ENCODE measurements around the gene LGALS8. TPM values are rescaled to one million over a fixed set of nuclear protein-coding genes. Genes with fewer than 3 reads are reported as not detected.

Gene LGALS8
- total and polyA plus RNA-seq, 2 donors (not counting 1 experiment from before 2014, with no cell fraction given): 38.0 to 67.0 TPM

- H3K4me3 Mint-ChIP-seq: no peak overlapping the region
- TF ChIP-seq EZH2 (IDR thresholded peaks at IDR 0.05; ENCODE audit: borderline replicate concordance, insufficient read depth, low read depth, low read length, poor library complexity, severe bottlenecking): no peak
- TF ChIP-seq, protein P1, sequence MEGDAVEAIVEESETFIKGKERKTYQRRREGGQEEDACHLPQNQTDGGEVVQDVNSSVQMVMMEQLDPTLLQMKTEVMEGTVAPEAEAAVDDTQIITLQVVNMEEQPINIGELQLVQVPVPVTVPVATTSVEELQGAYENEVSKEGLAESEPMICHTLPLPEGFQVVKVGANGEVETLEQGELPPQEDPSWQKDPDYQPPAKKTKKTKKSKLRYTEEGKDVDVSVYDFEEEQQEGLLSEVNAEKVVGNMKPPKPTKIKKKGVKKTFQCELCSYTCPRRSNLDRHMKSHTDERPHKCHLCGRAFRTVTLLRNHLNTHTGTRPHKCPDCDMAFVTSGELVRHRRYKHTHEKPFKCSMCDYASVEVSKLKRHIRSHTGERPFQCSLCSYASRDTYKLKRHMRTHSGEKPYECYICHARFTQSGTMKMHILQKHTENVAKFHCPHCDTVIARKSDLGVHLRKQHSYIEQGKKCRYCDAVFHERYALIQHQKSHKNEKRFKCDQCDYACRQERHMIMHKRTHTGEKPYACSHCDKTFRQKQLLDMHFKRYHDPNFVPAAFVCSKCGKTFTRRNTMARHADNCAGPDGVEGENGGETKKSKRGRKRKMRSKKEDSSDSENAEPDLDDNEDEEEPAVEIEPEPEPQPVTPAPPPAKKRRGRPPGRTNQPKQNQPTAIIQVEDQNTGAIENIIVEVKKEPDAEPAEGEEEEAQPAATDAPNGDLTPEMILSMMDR (IDR thresholded peaks at IDR 0.05): no peak
- intact Hi-C loops (cut with micrococcal nuclease): no loop called here
- Histone ChIP-seq H3K27me3 (replicated peaks in 1 of 4; ENCODE audit: control extremely low read depth in 1 of 4, control insufficient read depth in 3 of 4, insufficient read depth in 4 of 4, low read length in 3 of 4) (no peaks in the 10 kb centered on the region), H3K4me1 (ENCODE audit: control insufficient read depth in 2 of 2, insufficient read depth in 2 of 2, low read length in 2 of 2) (no peaks in the 10 kb centered on the region), H3K27ac (ENCODE audit: low read length in 2 of 2) (no peak overlapping the region), H3K36me3 (replicated peaks in 1 of 2; ENCODE audit: control extremely low read depth in 1 of 2, control insufficient read depth in 1 of 2, extremely low read depth in 1 of 2, insufficient read depth in 2 of 2, low read length in 1 of 2) (no peaks in the 10 kb centered on the region), H3K4me3 (ENCODE audit: control extremely low read depth in 1 of 5, extremely low read depth in 1 of 5, insufficient read depth in 1 of 5, low read depth in 2 of 5, low read length in 4 of 5) (no peak overlapping the region), H3K4me2 (replicated peaks; ENCODE audit: low read depth, low read length, poor library complexity, severe bottlenecking) (no peak overlapping the region), H2AFZ (ENCODE audit: insufficient read depth, low read depth, low read length, poor library complexity, severe bottlenecking) (no peak overlapping the region), H3K9me3 (ENCODE audit: control extremely low read depth in 1 of 3, control insufficient read depth in 2 of 3, insufficient read depth in 1 of 3, low read length in 2 of 3) (no peaks in the 10 kb centered on the region), H3K79me2 (ENCODE audit: control insufficient read depth, insufficient read depth, low read length) (no peaks in the 10 kb centered on the region), H3K9ac (ENCODE audit: low read length) (no peak overlapping the region), H4K20me1 (ENCODE audit: control insufficient read depth, insufficient read depth, low read length, poor library complexity, severe bottlenecking) (no peaks in the 10 kb centered on the region)
- no peak overlapping the region for H3K27ac Mint-ChIP-seq
- ChIA-PET POLR2A (no interaction called here), CTCF (no interaction called here)
- H3K4me1 Mint-ChIP-seq: peaks cover 9% of the 10 kb centered on the region
- no peaks in the 10 kb centered on the region for H3K9me3 Mint-ChIP-seq (ENCODE audit: insufficient read depth)
- H3K27me3 Mint-ChIP-seq: no peaks in the 10 kb centered on the region
- 100% methylated on average over 1 of the region's 1 CpG for WGBS (ENCODE audit: insufficient coverage)
- DNase-seq: no peak
- no peak for ATAC-seq (ENCODE audit: low read depth)
Measured at GRCh38 chr1:236509203-236509602, 14.6 kb upstream of the LGALS8 start.

- no peak overlapping the region for H3K27ac Mint-ChIP-seq
- H4K20me1 ChIP-seq (ENCODE audit: control insufficient read depth, insufficient read depth, low read length, poor library complexity, severe bottlenecking): no peaks in the 10 kb centered on the region
- H3K4me2 ChIP-seq (replicated peaks; ENCODE audit: low read depth, low read length, poor library complexity, severe bottlenecking): no peak overlapping the region
- no peaks in the 10 kb centered on the region for H3K4me1 ChIP-seq (ENCODE audit: control insufficient read depth in 2 of 2, insufficient read depth in 2 of 2, low read length in 2 of 2)
- H3K9me3 Mint-ChIP-seq (ENCODE audit: insufficient read depth): no peaks in the 10 kb centered on the region
- H3K27me3 Mint-ChIP-seq: no peaks in the 10 kb centered on the region
- no peak for TF ChIP-seq EZH2 (IDR thresholded peaks at IDR 0.05; ENCODE audit: borderline replicate concordance, insufficient read depth, low read depth, low read length, poor library complexity, severe bottlenecking)
- TF ChIP-seq, protein P1 (IDR thresholded peaks at IDR 0.05): no peak
- 94% methylated on average over 5 of the region's 8 CpGs for WGBS (ENCODE audit: insufficient coverage)
- no peak overlapping the region for H3K27ac ChIP-seq (ENCODE audit: low read length in 2 of 2)
- intact Hi-C loops (cut with micrococcal nuclease): no loop called here
- H3K4me1 Mint-ChIP-seq: peaks cover 9% of the 10 kb centered on the region
- DNase-seq (no peak), ATAC-seq (ENCODE audit: low read depth) (no peak)
- no peak overlapping the region for H2AFZ ChIP-seq (ENCODE audit: insufficient read depth, low read depth, low read length, poor library complexity, severe bottlenecking)
- H3K4me3 Mint-ChIP-seq: no peak overlapping the region
- H3K9ac ChIP-seq (ENCODE audit: low read length): no peak overlapping the region
- ChIA-PET CTCF (no interaction called here), POLR2A (no interaction called here)
- H3K27me3 ChIP-seq (replicated peaks in 1 of 4; ENCODE audit: control extremely low read depth in 1 of 4, control insufficient read depth in 3 of 4, insufficient read depth in 4 of 4, low read length in 3 of 4): no peaks in the 10 kb centered on the region
- H3K36me3 ChIP-seq (replicated peaks in 1 of 2; ENCODE audit: control extremely low read depth in 1 of 2, control insufficient read depth in 1 of 2, extremely low read depth in 1 of 2, insufficient read depth in 2 of 2, low read length in 1 of 2): no peaks in the 10 kb centered on the region
- H3K9me3 ChIP-seq (ENCODE audit: control extremely low read depth in 1 of 3, control insufficient read depth in 2 of 3, insufficient read depth in 1 of 3, low read length in 2 of 3): no peaks in the 10 kb centered on the region
- H3K4me3 ChIP-seq (ENCODE audit: control extremely low read depth in 1 of 5, extremely low read depth in 1 of 5, insufficient read depth in 1 of 5, low read depth in 2 of 5, low read length in 4 of 5): no peak overlapping the region
- H3K79me2 ChIP-seq (ENCODE audit: control insufficient read depth, insufficient read depth, low read length): no peaks in the 10 kb centered on the region
Measured at GRCh38 chr1:236509647-236510401, 14.0 kb upstream of the LGALS8 start.
